RPMI8226 (cell line): Measurements from ENCODE around the gene POLR1H.
A peak's percentile ranks its signal among the peaks of the same experiment; 100 is the strongest.

Source experiments
- DNase-seq: peaks from one replicate; pipeline ENCODE4 v3.0.0-alpha.2; 2015

The POLR1H gene

DNA sequence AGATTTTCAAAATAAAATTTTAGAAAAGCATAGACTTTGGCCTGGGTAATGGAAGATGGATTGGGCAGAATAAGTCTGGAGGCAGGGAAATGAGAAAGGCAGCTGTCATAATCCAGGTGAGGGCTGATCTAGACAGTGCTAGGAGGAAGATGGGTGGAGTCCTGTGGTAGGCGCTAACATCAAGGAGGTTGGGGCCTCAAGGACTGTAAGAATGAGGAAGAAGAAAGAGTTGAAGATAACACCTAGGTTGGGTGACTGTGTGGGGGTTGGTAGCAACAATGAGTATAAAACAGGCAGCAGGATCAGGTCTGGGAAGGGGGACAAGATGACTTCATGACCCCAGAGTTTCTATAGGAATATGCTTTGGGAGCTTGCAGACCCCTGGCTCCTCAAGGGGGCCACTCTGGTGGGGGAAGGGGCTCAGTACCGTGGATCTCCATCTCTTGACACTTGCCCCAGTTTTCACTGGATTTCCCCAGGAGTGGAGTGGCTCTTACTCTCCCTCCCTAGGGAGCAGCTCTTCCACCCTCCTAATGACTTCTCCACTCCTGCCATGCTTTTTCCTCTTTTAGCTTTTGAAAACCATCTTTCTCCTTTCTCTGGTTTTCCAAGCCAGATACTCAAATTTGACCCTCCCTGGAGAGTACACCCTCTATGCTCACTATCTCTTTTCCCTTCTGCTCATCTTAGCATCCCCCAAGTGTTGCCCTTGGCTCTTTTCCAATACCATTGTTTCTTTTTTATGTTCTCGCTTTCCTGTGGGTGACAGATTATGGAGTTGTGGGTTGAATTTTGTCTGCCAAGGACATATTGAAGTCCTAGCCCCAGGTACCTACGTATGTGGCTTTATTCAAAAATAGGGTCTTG, 37.1 kb downstream of the POLR1H start:
- no peak for DNase-seq

DNA sequence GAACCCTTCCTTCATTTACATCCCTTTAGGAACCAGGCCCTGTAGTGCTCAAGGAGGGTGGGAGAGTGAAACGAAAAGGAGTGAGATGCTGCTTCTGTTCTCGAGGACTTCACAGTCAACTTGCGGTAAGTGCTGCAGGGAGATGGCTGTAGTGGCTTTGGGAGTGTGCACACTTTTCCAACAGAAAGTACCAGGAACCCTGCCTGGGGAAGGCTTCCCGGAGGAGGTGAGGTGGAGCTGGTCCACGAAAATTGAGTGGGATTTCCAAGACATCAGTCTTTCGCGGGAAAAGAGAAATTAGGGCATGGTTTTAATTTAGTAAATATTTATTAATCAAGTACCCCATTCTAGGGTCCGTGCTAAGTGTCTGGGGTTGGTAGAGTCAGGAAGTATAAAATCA, 39.1 kb downstream of the POLR1H start:
- no peak for DNase-seq

DNA sequence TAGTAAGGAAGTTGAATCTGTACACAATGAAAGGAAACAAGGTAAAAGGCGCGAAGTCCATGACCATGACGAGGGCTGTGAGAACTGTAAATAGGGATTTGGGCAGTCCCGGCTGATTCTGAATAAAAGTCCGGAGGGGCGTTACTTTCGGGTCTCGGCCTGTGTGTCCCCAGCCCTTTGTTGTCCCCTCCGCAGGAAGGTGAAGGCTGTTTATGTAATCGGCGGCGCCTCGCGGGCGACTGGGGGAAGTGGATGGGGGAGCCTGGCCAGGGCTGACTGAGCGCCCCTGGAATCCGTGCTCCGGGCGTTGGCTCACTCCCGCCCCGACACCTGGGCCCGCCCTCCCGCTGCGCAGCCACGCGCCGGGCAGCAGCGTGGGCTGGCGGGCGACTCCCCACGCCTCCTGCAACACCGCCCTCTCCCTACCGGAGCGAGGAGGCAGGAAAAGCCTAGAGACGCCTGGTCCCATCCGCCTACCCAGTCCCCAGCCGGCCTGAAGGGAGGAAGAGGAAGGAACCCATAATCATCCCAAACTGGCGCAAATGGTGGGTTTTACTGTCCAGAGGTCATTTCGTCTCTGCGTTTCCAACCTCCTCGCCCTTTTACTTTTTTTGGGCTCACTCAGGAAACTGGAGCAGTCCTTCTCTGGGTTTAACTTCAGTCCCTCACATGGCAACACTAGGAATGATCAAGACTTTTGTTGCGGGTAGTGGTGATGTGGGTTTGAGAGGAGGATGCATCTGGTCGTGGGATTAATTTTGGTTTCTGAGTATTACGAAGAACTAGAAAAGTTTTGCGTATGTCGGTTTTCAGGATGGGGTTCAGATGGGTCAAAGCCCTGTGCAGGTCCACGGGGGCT, 39.7 kb downstream of the POLR1H start:
- DNase-seq: peak; percentile 32

DNA sequence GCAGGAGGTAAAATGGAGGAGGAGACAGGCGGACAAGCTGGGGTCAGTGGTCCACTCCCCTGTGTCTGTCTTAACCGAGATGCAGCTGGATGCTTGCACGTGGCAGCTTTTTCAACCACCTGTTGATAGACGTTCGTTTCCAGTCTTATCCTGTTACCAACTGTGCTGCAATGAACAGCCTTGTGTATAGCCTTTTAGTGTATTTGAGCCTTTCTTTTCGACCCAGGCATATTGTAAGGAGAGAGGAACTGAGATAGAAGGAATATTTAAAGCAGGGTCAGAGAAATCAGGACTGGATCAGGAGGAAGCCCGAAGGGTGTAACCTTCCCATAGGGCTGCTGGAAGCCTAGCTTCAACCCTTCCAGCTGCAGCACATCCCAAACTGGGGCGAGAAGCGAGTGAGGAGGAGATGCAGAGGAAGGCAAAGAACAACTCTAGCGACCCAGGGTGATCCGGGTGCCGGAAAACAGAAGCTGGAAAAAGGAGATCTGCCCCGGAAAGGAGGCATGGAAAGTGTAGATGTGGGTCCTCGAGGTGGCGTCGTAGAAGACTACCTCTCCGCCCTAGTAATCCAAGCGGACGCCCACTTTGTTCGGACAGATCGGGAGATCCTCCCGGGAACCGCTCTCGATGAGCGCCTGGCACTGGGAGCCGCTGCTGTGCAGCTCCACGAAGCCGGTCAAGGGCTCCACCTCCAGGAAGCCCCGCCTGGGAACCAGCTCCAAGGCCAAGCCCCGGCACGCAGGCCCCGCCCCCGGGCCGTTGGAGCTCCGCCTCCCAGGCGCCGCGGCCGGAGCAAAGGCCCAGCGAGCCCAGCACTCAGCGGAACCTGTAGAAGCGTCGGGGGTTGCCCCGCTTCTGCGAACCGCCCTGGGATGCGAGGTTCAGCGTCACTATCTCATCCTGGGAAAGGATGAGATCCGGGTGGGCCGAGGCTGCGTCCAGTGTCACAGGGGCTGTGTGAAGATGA, 40.7 kb downstream of the POLR1H start:
- DNase-seq: peak; percentile 90

DNA sequence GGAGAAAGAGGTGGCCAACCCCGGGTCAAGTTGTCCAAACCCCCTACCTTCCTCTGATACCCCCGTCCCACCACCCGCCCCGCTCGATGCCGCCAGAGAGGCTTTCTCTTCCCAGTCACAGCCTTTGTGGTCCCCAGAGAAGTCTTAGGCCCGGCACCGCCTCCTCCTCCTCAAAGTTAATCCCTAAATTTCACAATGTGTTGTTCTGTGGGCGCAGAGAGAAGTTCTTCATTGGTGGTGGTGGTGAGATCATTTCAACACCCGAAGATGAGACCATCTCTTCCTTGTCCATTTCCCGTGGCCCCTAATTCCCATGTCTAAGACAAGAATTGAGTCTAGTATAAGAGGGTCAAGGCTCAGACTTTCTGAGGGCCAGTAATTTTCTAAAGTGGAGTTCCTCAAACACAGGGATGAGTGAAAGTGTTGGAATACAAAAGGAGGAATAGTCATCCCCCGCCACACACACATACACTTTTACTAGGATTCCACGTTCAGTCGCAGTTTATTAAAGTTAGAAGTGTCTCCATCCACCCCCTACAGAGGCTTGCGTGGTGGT, 41.4 kb downstream of the POLR1H start:
- no peak for DNase-seq

DNA sequence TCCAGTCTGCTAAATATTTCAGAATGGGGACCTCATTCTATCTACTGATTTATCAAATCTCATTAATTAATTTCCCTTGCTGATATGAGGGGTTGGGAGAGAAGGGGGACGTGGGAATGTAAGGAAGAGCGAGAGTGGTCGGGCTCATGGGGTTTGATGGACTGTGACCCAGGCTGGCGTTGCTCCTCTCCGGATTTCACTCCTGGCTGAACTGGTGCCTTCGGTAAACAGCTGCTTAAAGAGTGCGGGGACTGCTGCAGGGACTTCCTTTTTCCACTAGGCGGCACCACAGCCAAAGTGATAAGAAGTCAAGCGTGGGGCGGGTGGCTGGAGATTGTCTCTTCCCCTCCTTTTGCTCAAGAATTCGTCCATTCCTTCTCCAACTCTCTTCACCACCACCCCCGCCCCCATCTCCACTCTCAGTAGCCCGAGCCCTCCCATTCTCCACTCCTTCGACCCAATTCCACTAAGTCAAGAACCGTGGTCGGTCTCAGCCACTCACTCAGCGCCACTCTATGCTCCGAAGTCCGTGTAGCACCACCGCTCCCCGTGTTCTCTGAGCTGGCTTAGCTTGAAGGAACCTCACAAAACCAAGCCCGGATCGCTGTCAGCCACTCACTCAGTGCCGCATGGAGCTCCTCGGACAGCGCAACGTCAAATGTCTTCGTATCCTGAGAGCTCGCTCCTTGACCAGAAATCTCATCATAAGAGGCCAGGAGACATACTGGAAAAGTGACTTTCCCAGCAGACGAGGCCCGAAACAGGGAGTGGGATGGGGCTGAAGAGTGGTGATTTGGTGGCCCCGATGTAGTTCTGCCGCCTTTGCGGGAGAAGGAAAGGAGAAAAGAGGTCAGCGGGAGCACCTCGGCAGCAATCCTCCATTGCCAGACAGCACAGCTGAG, 42.2 kb downstream of the POLR1H start:
- peak; percentile 91 for DNase-seq

DNA sequence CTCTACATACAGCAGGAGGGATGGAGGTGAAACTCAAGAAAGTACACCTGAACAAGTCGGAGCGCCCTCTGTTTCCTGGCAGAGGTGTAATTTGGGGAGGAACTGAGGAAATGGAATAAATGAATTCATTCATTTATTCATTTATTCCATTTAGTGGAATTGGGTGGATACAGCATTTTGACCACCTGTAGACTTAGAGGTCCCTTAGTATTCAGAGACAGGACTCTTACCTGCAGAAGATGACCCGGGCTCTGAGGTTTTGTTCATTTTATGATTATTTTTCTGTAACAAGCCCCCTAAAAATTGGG, 42.8 kb downstream of the POLR1H start:
- no peak for DNase-seq

DNA sequence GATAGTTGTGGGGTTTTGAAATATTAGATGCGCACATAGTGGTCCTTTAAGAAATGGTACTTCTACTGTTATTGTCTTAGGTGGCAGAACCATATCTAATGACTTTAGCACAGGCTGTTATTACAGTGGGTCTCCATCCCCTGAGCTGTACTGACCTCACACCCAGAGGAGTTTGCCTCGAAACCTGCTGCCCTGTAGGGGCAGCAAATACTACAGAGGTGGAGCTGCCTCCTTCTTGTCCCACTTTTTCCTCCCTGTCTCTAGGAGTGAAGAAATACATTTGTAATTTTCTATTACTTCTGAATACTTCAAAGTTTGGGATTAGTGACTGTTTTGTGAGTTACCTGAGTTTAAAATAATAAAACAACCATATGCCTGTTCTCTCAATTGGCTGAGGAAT, 43.6 kb downstream of the POLR1H start:
- DNase-seq: no peak

DNA sequence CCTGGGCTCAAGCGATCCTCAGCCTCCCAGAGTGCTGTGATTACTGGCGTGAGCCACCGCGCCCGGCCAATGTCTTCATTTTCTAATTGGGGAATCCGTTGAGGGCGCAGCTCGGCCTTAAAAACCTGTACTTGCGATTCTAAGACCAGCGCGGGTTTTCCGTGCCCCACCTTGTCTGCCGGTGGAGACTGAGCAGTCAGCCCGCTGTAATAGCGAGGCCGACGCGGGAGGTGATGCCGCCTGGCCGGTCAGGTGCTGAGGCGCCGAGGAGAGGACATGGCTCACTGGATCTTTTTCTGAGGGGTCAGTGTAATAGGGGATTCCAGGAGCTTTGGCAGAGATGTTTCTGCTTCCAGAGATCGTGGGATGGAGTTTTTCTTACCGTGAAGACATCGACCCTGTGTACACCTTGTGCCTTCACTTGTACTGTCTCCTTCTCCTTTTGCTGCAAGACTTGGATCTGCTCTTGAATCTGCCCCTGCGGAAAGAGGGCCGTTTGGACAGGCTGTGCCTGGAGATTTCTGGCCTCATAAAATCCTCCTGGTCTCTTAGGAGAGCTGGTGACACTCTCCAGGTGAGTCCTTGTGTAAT, 50.3 kb downstream of the POLR1H start:
- DNase-seq: no peak

DNA sequence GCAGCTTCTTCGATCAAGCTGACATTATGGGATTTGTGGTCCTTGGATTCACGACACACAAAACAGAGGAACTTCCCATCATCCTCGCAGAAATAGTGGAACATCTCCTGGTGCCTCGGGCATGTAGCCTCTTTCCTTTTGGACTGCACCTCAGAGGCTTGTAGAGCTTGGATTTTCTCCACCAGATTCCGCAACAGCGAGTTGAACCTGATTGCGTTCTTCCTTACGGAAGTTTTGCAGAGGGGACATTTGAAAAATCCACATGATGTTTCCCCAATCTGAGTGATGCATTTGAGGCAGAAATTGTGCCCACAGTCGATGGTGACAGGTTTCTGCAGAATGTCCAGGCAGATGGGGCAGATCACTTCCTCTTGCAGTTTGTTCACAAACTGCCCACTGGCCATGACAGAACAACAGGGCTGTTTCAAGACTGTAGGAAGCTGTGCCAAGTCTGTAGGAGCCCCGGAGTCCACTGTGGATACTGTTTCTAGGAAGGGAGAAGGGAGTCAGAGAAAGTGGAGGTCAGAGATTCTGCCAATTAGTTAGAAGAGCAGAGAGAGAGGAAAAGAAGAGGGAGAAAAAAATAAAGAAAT, 51.4 kb downstream of the POLR1H start:
- no peak for DNase-seq

DNA sequence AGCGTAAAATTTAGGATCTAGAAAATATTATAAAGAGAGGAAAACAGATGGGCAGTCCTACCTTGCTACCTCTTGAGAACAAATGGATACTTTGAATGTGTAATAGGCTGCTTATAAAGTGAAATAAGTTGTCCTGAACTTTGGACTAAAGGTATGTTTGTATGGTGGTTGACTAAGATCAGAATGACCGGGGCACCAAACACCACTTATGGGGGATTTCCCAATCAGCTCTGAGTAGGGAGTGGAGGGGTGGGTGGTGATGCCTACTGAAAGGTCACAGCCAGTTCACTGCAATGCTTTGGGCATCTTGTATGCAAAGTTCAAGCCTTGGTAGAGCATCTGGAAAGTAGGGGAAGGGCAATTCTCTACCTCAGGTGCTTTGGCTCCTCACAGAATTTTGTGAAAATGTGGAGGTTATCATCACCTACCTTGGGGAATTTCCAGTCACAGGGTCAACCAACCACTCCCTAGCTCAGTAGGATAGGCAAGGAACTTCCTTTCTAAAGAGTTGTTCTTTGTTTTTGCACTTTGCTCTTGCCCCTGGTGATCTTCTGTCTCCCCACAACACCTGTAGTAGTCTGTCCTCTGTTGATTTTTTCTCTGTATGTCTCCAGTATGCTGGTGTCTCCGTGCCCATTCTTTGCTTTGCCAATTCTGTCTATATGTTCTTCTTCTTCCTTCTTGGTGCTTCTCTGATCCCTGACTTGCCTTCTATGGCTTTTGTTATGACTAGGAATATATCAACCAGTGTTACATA, 52.1 kb downstream of the POLR1H start, which contains the start of gene TRIM31:
TSS of gene TRIM31 (minus strand) at position 88 of the 757 bp plus-strand sequence. CDS start 285 bp downstream, outside the sequence.
- DNase-seq: no peak

DNA sequence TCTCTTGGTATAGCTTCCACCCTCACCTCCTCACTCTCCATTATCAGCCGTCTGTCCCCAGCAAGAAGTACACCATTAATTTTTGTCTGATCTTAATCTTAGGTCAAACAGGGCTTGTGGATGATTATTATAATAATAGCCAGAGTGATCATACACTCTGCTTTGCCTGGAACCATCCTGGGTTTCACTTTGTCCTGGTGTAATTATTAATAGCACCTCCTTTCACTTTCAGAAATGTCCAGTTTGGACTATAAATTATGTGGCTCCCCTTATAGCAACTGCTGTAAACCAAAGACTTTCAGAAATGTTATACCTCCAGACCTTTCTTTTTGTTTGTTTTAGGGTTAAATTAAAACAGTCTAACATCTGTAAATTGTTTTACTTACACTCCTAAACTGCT, 52.8 kb downstream of the POLR1H start:
- no peak for DNase-seq
